ENCODE measurements around the gene PROX1.
A peak's percentile ranks its signal among the peaks of the same experiment; 100 is the strongest.

The PROX1 gene

DNA sequence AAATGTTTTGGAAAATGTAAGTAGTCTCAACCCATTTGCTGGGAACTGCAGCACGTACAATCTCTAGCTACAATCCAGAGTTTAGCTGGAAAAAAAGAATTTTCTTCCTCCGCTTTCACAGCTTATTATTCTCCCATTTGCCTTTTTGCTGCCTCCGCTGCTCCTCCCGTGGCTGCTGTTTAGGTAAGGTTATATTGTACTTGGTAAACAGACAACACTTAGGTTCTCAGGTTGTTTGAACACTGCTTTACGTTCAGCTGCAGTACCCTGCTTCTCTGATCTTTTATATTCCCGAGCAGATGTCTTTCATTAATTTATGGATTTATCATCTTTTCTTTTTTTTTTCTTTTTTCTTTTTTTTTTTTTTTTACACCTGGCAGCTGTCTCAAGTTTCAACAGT, 14.3 kb downstream of the PROX1 start:
- DNase-seq, result peak; percentile 95

DNA sequence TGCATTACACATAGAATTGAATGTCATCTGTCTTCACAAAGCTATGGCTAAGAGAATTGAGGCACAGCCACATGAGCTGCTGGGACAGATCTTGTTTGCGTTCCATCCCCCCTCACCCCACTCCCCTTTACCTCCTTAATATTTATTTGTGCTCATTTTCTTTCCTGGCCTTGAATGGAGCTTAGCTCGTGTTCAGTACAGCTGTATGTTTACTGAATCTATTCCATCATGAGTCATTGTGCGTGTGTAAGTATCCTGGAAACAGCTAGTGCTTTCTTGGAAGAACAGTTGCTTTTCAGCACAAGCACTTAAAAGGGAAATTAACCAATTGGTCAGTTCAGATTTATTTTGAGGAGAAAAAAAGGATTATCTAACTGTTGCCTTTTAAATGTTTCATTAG, 14.7 kb downstream of the PROX1 start:
- peak; percentile 95 for DNase-seq

- peak; percentile 77 for DNase-seq
Observed at GRCh38 chr1:214003233-214003632, 15.5 kb downstream of the PROX1 start.

DNA sequence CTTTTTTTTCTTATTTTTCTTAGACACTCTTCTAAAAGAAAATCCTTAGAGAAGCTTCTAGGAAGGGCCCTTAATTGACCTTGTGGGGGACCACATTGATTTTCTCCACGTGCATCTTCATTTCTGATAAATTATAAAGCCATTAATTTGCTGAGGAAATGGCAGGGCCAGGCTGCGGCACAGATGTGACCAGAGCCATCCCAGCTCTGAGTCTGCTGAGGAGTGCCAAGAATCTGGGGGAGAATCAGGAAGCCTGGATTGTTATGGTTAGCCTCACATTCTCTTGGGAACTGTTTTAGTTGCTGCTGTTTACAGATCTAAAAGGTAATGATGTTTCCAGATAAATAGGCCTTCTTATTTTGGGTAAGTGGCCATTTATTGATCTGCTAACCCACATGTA, 16.2 kb downstream of the PROX1 start:
- no peak for DNase-seq

DNA sequence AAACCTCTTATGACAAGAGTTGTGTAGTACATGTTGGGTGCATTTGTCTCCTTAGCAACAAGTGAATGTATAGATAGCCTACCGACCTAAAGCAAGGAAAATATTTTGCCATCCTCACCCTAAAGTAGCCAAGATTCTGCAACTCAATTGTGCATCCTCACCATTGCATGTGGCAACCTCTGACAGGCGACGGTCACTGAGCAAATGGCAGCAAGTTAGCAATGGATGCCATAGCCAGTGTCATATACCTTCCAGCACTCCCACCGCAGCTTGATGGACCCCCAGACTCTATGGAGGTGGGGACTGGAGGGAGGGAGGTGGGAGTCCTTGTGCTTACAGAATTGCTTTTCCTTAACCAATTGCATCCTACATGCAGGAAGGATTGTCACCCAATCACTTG, 17.0 kb downstream of the PROX1 start:
- DNase-seq, result no peak

DNA sequence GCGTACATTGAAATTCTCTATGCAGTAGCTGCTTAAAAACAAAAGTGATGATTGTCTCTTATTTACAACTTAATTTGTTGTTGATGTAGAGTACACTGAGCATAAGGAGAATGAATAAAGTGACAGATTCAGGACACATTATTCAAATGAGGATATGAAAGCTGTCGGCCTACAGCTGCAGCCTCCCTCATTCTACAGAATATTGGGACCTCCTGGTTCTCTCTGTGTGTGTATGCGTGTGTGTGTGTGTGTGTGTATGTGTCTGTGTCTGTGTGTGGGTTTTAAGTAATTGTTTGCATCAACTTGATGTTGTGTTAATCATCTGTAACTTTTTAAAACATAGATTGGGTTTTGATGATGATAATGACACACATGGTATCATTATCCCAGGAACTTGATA, 17.9 kb downstream of the PROX1 start:
- no peak for DNase-seq

DNA sequence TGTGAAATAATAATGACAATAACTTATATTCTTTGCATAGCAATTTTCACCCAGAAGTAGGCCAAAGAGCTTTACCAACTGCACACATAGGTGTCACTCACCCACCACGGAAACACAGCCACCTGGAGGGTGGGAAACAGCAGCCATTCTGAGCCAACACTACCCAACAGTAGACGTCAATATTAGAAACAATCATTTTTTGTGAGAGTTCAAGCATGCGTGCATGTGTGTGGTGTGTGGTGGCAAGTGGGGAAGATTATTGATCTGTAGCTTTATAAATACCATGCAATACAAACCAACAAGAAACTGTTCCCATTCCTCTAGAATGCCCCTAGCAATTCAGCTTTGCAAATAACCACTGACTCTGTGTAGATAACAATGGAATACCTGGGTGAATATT, 19.1 kb downstream of the PROX1 start:
- no peak for DNase-seq

- DNase-seq, result no peak
Observed at GRCh38 chr1:214008347-214008746, 20.6 kb downstream of the PROX1 start.

DNA sequence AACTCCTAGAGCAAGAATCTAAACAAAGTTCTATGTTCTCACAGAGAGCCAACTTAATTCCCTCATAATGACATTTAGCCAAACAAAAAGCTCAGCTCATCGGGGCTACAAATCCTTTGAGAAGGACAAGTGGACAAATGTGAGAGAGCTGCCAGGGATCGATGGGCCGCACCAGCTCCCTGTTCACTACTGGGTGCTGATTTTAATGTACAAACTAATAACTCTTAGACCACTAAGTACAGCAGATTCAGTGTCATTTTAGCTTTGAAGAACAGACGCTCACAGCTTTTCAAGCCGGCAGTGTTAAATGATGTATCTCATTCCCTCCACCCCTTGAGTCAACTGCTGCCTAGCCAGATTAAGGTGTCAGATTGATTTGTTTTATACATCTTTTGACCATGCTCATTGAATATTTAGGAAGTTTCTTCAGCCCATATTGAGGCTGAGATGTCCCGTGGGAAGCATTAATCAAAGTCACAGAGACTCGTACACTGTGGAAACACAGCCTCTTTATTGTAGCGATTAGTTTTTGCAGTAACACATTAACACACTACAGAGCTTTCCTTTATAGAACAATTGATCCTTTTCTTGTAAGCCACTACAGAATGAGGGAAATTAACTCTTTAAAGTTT, 21.1 kb downstream of the PROX1 start:
- DNase-seq, result no peak

GRCh38 chr1:214009423-214010196, 21.8 kb downstream of the PROX1 start:
- DNase-seq, result no peak

GRCh38 chr1:214010197-214010573, 22.4 kb downstream of the PROX1 start:
- DNase-seq, result no peak

GRCh38 chr1:214010717-214011116, 22.9 kb downstream of the PROX1 start:
- DNase-seq, result no peak

- no peak for DNase-seq
Observed at GRCh38 chr1:214012418-214012817, 24.6 kb downstream of the PROX1 start.

GRCh38 chr1:214013614-214014377, 26.0 kb downstream of the PROX1 start:
- no peak for DNase-seq

- no peak for DNase-seq
Observed at GRCh38 chr1:214014730-214015129, 27.0 kb downstream of the PROX1 start.

DNA sequence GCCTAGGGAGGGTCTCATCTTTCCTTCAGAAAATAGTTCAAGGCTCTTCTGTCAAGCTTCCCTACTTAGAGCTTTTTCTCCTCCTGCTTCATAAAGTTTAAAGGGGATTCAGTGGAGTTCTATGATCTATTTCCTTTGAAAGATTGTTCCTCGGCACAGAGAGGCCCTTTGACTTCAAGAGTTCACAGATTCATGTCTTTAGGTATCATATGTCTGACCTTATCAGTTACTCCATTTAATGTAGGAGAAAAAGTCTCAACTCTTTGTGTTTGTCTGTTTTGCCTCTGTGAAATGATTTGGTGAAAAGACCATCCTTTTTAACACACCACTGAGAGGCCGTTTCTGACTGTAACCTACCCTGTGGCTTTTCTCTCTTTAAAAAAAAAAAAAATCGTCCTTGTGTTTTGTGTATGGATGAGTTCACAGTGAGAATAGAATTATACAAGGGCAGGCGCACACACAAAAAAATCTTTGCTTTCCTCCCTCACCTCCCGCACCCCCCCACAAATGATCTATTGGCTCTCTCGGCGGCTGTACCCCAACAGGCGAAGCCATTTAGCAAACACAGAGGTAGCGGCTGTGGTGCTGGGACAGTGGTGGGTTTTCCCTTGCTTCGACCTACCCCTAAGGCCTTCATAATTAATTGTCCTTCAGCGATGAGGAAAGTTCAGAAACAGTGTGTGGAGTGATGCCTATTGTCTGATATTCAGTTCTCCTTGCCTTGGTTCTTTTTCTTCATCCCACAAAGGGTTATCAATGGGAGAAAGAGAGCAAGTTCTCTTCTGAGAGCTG, 29.6 kb downstream of the PROX1 start:
- DNase-seq, result no peak

- peak; percentile 93 for DNase-seq
Observed at GRCh38 chr1:214018386-214019268, 30.9 kb downstream of the PROX1 start.

GRCh38 chr1:214019499-214019898, 31.7 kb downstream of the PROX1 start:
- peak; percentile 82 for DNase-seq

DNA sequence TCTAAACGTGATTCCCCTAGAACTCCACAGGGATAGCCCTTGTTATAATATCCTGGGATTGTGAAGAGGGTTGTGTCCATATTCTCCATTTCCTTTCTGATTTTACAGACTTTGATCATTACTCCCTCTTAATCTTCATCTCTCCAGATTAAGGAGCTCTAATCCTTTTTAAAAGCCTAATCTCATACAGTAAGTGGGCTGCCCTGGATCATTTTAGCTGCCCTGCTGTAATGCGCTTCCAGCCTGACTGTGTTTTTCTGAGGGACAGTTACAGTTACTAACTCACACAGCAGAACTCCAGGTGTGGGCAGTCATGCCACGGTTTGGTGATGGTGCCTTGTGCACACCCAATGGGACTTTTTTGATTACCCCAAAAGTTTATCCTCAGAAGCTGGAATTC, 33.5 kb downstream of the PROX1 start:
- no peak for DNase-seq

DNA sequence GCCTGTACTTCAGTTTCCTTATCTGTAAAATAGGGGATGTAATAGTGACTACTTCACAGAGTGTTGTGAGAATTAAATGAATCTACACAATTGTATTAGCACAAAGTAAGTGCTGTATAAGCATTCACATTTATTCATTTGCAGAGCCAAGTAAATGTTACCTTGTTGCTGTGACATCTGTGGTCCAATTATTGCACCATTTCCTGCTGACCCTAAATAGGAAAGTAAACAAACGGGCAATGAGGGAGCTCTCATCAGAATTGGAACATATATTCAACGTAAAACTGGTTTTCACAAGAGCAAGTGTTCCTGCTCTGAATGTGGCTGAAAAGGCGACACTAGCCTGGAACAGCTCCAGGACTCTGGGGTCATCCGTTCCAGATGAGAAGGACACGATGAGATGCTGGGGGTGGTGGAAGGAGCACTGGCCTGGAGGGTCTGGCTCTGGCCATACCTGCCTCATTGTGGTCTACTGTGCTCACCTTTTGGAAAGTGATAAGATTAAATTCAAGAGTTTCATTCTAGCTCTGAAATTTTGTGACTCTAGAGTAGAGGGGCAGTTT, 34.5 kb downstream of the PROX1 start:
- DNase-seq, result no peak

DNA sequence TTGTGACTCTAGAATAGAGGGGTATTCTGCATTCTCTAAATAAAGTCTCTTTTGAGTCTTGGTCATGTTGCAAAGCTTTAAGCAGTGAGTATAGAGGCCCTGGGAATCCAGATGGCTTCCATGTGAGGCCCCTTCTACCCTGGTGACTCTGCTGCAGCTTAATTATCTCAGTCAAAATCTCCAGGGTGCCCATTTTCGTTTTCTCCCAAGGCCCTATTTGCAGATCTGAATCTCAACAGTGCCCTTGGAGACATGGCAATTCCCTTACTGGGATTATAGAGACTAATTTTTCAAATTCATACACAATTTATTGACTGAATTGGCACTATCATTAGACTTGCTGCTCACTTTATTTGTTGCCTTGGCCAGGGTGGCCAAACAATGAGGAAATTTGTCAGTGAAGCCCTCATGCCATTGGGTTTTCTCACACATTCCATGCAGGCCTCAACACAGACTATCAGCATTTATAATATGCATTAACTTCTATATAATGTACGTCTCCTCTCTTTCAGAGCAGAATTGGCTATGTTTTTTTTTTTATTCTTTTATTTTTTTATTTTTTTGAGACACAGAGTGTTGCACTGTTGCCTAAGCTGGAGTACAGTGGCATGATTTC, 35.1 kb downstream of the PROX1 start:
- DNase-seq, result no peak

All from NCI-H1105 treated with DMSO at 0.1 percent for 48 hours (cell line).